ENCODE measurements around the gene NR1D2.
"Not testable (repeated sequence)": the region's sequence is repeated elsewhere in the genome, so short reads cannot be mapped to it uniquely, and the experiment has no call there.

NR1D2 gene

GRCh38 chr3:23944861-23945662 lies at the start of gene NR1D2:
NR1D2 (plus strand) TSS chr3:23945286; CDS start chr3:23945579, 293 bp downstream.
- DNase-seq (ENCODE audit: low read depth in 2 of 3, low spot score in 2 of 3), result peak; percentile 27 to 63 (median 41)

- no peak for DNase-seq (ENCODE audit: low read depth in 2 of 3, low spot score in 2 of 3)
These were observed 44.3 kb upstream of the NR1D2 start for GRCh38 chr3:23900744-23901143.

GRCh38 chr3:23904545-23904944 lies 40.5 kb upstream of the NR1D2 start:
- DNase-seq (ENCODE audit: low read depth in 2 of 3, low spot score in 2 of 3), result no peak

- DNase-seq (ENCODE audit: low read depth in 2 of 3, low spot score in 2 of 3), result no peak
These were observed 35.7 kb upstream of the NR1D2 start for GRCh38 chr3:23909341-23909740.

- DNase-seq (ENCODE audit: low read depth in 2 of 3, low spot score in 2 of 3), result no peak
These were observed 33.7 kb upstream of the NR1D2 start for GRCh38 chr3:23911397-23911796.

- DNase-seq (ENCODE audit: low read depth in 2 of 3, low spot score in 2 of 3), result not testable (repeated sequence)
These were observed 32.8 kb upstream of the NR1D2 start for GRCh38 chr3:23912335-23912734.

- DNase-seq (ENCODE audit: low read depth in 2 of 3, low spot score in 2 of 3), result no peak
These were observed 31.9 kb upstream of the NR1D2 start for GRCh38 chr3:23913182-23913581.

- no peak for DNase-seq (ENCODE audit: low read depth in 2 of 3, low spot score in 2 of 3)
These were observed 31.0 kb upstream of the NR1D2 start for GRCh38 chr3:23913873-23914743.

- DNase-seq (ENCODE audit: low read depth in 2 of 3, low spot score in 2 of 3), result no peak
These were observed 29.5 kb upstream of the NR1D2 start for GRCh38 chr3:23915537-23916108.

GRCh38 chr3:23916152-23916885 lies 28.8 kb upstream of the NR1D2 start:
- no peak for DNase-seq (ENCODE audit: low read depth in 2 of 3, low spot score in 2 of 3)

GRCh38 chr3:23916886-23917678 lies 28.0 kb upstream of the NR1D2 start, which contains the start of the genes NKIRAS1 and RPL15:
NKIRAS1 (minus strand) TSS chr3:23916990; CDS start chr3:23910904, 6,086 bp downstream.
RPL15 (plus strand) TSS chr3:23917132; CDS start chr3:23917860, 728 bp downstream.
- DNase-seq (ENCODE audit: low read depth in 2 of 3, low spot score in 2 of 3), result peak; percentile 78 to 94 (median 89)

GRCh38 chr3:23917679-23918303 lies 27.3 kb upstream of the NR1D2 start:
- not testable (repeated sequence) for DNase-seq (ENCODE audit: low read depth in 2 of 3, low spot score in 2 of 3)

- not testable (repeated sequence) for DNase-seq (ENCODE audit: low read depth in 2 of 3, low spot score in 2 of 3)
These were observed 26.8 kb upstream of the NR1D2 start for GRCh38 chr3:23918331-23918730.

GRCh38 chr3:23919628-23920027 lies 25.5 kb upstream of the NR1D2 start:
- no peak for DNase-seq (ENCODE audit: low read depth in 2 of 3, low spot score in 2 of 3)

- DNase-seq (ENCODE audit: low read depth in 2 of 3, low spot score in 2 of 3), result no peak
These were observed 24.9 kb upstream of the NR1D2 start for GRCh38 chr3:23920151-23920655.

GRCh38 chr3:23921052-23921511 lies 24.0 kb upstream of the NR1D2 start:
- no peak for DNase-seq (ENCODE audit: low read depth in 2 of 3, low spot score in 2 of 3)

- DNase-seq (ENCODE audit: low read depth in 2 of 3, low spot score in 2 of 3), result no peak
These were observed 21.3 kb upstream of the NR1D2 start for GRCh38 chr3:23923786-23924185.

GRCh38 chr3:23926246-23926645 lies 18.8 kb upstream of the NR1D2 start:
- DNase-seq (ENCODE audit: low read depth in 2 of 3, low spot score in 2 of 3), result no peak

- no peak for DNase-seq (ENCODE audit: low read depth in 2 of 3, low spot score in 2 of 3)
These were observed 18.4 kb upstream of the NR1D2 start for GRCh38 chr3:23926736-23927135.
